Measurements from ENCODE around the gene MYO1G. TPM values are rescaled to one million over a fixed set of nuclear protein-coding genes. Genes with fewer than 3 reads are reported as not detected.

The MYO1G gene
- total and polyA plus RNA-seq, 8 donors = 0.28 to 3.1 (median 1.1) TPM

DNA sequence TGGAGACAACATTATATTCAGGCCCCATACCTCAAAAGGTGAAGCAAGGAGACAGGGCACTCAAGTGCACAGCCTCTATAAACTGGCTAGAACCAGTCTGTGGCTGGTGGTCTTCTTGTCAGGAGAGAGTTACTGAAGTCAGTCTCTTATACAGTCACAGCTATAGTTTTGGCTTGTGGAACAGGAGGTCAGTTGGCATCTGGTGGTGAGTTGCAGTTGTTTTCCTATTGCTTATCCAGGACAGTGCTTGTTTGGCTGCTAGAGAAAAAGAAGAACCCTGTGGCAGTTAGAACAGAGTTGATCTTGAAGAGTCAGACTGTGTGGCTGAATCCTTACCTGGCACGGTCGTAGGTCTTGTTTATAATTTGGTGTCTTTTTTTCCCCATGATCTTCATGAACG, 38.4 kb upstream of the MYO1G start:
- intact Hi-C loops (cut with DNase I) = no loop called here
- no peaks in the 10 kb centered on the region for H3K9me3 ChIP-seq
- FAIRE-seq (no peak), ATAC-seq (no peak), DNase-seq (no peak)
- TF ChIP-seq, protein P1, sequence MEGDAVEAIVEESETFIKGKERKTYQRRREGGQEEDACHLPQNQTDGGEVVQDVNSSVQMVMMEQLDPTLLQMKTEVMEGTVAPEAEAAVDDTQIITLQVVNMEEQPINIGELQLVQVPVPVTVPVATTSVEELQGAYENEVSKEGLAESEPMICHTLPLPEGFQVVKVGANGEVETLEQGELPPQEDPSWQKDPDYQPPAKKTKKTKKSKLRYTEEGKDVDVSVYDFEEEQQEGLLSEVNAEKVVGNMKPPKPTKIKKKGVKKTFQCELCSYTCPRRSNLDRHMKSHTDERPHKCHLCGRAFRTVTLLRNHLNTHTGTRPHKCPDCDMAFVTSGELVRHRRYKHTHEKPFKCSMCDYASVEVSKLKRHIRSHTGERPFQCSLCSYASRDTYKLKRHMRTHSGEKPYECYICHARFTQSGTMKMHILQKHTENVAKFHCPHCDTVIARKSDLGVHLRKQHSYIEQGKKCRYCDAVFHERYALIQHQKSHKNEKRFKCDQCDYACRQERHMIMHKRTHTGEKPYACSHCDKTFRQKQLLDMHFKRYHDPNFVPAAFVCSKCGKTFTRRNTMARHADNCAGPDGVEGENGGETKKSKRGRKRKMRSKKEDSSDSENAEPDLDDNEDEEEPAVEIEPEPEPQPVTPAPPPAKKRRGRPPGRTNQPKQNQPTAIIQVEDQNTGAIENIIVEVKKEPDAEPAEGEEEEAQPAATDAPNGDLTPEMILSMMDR (IDR thresholded peaks at IDR 0.05) = no peak
- H3K4me3 ChIP-seq = no peak overlapping the region
- no peak overlapping the region for H3K27ac ChIP-seq
- H3K36me3 ChIP-seq = no peaks in the 10 kb centered on the region
- 62 to 65% methylated on average over 3 of the region's 3 CpGs for WGBS, 2 donors
- no peaks in the 10 kb centered on the region for H3K27me3 ChIP-seq
- H3K4me1 ChIP-seq = no peaks in the 10 kb centered on the region

DNA sequence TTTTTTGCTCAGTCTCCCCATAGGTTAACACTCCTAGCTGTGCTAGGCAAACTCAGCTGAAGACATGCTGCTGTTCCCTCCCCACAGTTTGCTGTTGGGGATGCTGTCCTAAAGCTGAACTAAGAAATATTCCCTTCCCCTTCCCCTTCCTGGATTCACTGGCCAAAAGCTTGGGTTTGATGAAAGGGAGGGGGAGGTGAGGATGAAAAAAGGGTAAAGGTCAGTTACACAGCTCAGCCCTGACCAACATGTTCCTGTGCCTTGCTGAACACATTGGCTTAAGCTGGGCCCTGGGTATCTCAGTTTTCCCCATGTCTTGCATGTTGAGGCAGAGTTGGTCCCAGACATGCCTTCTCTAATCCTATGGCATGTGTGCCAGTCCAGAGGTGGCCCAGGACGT, 36.5 kb upstream of the MYO1G start:
- Histone ChIP-seq H3K4me1 (no peaks in the 10 kb centered on the region), H3K4me3 (no peak overlapping the region), H3K36me3 (no peaks in the 10 kb centered on the region), H3K27ac (no peak overlapping the region), H3K9me3 (no peaks in the 10 kb centered on the region), H3K27me3 (no peaks in the 10 kb centered on the region)
- TF ChIP-seq, protein P1 (IDR thresholded peaks at IDR 0.05) = no peak
- DNase-seq (no peak), FAIRE-seq (no peak), ATAC-seq (no peak)
- WGBS, 2 donors = 89 to 92% methylated on average over 1 of the region's 1 CpG
- intact Hi-C loops (cut with DNase I) = no loop called here

DNA sequence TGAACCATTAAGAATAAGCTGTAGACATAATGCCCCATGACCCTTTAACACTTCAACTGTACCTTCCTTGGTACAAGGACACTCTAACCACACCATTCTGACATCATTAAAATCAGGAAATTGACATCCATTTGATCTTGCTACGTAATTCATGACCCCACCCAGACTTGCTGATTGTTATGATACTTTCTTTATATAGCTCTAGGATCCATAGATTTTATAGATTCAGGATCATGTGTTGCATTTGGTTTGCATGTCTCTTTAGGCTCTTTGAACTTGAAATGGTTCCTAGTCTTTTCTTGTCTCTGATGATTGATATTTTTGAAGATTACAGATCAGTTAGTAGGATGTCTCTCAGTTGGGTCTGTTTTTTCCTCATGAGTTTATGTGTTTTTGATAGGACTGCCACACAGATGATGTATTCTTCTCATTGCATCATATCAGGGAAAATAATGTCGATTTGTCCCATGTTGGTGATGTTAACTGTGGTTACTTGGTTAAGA, 34.7 kb upstream of the MYO1G start:
- 85 to 88% methylated on average over 2 of the region's 2 CpGs for WGBS, 2 donors

DNA sequence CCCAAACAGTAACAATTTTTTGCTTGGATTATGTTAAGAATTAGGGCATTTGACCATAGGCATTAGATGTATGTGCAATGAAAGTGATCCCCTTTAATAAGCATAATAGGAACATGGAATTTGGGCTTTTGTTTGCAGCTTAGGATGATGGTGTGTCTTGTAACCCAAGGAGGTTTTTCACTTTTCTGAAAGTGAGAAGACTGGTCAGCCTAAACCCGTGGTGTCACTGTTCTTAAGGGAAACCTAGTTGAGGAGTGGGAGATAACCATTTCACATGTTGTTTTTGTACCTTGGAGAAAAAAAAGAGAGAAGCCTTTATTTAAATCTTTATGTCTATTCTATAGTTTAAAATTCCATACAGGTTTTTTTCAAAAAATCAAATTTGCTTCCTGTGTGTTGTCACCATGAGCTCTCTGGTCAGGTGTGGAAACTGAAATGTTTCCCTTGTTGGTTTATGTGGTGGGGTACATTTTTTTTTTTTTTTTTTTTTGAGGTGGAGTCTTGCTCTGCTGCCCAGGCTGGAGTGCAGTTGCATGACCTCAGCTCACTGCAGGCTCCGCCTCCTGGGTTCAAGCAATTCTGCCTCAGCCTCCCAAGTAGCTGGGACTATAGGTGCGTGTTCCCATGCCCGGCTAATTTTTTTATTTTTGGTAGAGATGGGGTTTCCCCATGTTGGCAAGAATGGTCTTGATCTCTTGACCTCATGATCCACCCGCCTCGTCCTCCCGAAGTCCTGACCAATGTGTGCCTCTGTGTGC, 28.9 kb upstream of the MYO1G start:
- FAIRE-seq = no peak
- WGBS, 2 donors = 95% methylated on average over 7 of the region's 7 CpGs
- Histone ChIP-seq H3K36me3 (no peaks in the 10 kb centered on the region), H3K27ac (no peak overlapping the region), H3K4me3 (no peak overlapping the region), H3K9me3 (no peaks in the 10 kb centered on the region), H3K27me3 (no peaks in the 10 kb centered on the region), H3K4me1 (no peaks in the 10 kb centered on the region)
- DNase-seq = no peak
- intact Hi-C loops (cut with DNase I) = no loop called here
- TF ChIP-seq, protein P1 (IDR thresholded peaks at IDR 0.05) = no peak
- no peak for ATAC-seq

More for the DNA sequence above, 34.7 kb upstream of the MYO1G start:
- no peak overlapping the region for H3K4me3 ChIP-seq
- H3K36me3 ChIP-seq = no peaks in the 10 kb centered on the region
- FAIRE-seq = no peak
- H3K27ac ChIP-seq = no peak overlapping the region
- TF ChIP-seq, protein P1 (IDR thresholded peaks at IDR 0.05) = no peak
- no peaks in the 10 kb centered on the region for H3K9me3 ChIP-seq
- ATAC-seq = no peak
- H3K4me1 ChIP-seq = no peaks in the 10 kb centered on the region
- no peaks in the 10 kb centered on the region for H3K27me3 ChIP-seq
- no peak for DNase-seq
- intact Hi-C loops (cut with DNase I) = no loop called here

DNA sequence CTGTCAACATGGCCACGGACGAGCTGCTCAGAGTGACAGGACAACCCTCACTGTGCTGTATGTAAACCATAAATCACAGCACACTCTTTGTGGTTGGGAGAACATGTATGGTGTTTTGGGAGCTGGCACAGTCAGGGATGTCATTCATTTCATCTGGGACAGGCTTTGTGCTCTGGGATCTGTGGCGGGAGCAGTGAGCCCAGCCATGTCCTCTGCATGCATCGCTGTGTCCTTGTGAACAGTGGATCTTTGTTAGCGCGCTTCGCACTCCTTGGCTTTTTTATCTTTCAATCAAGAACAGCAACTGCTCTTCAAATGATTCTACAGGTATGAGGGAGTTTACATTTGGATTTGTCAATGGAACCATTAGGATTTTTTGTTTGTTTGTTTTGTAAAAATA, 28.3 kb upstream of the MYO1G start:
- Histone ChIP-seq H3K9me3 (no peaks in the 10 kb centered on the region), H3K4me1 (peaks cover 0 to 1% (median 0%) of the 10 kb centered on the region in 3 donors), H3K36me3 (no peaks in the 10 kb centered on the region), H3K4me3 (no peak overlapping the region), H3K27me3 (no peaks in the 10 kb centered on the region), H3K27ac (no peak overlapping the region)
- intact Hi-C loops (cut with DNase I) = no loop called here
- WGBS, 2 donors = 65 to 84% methylated on average over 7 of the region's 7 CpGs
- TF ChIP-seq, protein P1 (IDR thresholded peaks at IDR 0.05) = no peak
- DNase-seq (no peak), FAIRE-seq (no peak), ATAC-seq (no peak)

Measured in pancreas (tissue), 10 donors.